Memory B cell (primary cell): ENCODE data around the gene LENG8.

Experiments
- ATAC-seq: fragments of 150-1000 bp; cut with Tn5 transposase; 2 replicates; pipeline ENCODE4 v1.10.0; 2021; ENCODE audit warnings: low read depth, mild to moderate bottlenecking, moderate library complexity
- DNase-seq, 2 donors: peaks; one replicate each; pipeline ENCODE4 v3.0.0; 2022; ENCODE audit warnings: low spot score in 2 of 2
- H3K27ac Mint-ChIP-seq: one replicate; pipeline ENCODE4 v1.8.0; 2022; ENCODE audit warnings: mild to moderate bottlenecking, moderate library complexity, mixed read lengths
- H3K27me3 Mint-ChIP-seq: one replicate; pipeline ENCODE4 v1.8.0; 2022; ENCODE audit warnings: mixed read lengths
- H3K36me3 Mint-ChIP-seq: one replicate; pipeline ENCODE4 v1.8.0; 2022; ENCODE audit warnings: mild to moderate bottlenecking, mixed read lengths
- H3K4me1 Mint-ChIP-seq: one replicate; pipeline ENCODE4 v1.8.0; 2022; ENCODE audit warnings: mixed read lengths
- H3K4me3 Mint-ChIP-seq: one replicate; pipeline ENCODE4 v1.8.0; 2022; ENCODE audit warnings: mild to moderate bottlenecking, moderate library complexity, mixed read lengths
- H3K9me3 Mint-ChIP-seq: one replicate; pipeline ENCODE4 v1.8.0; 2022; ENCODE audit warnings: mixed read lengths

The LENG8 gene

GRCh38 chr19:54428323-54429175 is 20.4 kb upstream of the LENG8 start:
- ATAC-seq, result no peak
- peaks cover 29% of the 10 kb centered on the region for H3K27me3 Mint-ChIP-seq
- H3K9me3 Mint-ChIP-seq, result no peaks in the 10 kb centered on the region
- H3K4me1 Mint-ChIP-seq, result peaks cover 6% of the 10 kb centered on the region
- no peak overlapping the region for H3K4me3 Mint-ChIP-seq
- DNase-seq, result no peak
- H3K27ac Mint-ChIP-seq, result no peak overlapping the region
- H3K36me3 Mint-ChIP-seq, result no peaks in the 10 kb centered on the region

- H3K27ac Mint-ChIP-seq, result no peak overlapping the region
- no peaks in the 10 kb centered on the region for H3K9me3 Mint-ChIP-seq
- peaks cover 26% of the 10 kb centered on the region for H3K27me3 Mint-ChIP-seq
- no peaks in the 10 kb centered on the region for H3K36me3 Mint-ChIP-seq
- DNase-seq (no peak), ATAC-seq (no peak)
- peaks cover 9% of the 10 kb centered on the region for H3K4me1 Mint-ChIP-seq
- no peak overlapping the region for H3K4me3 Mint-ChIP-seq
These were observed 19.9 kb upstream of the LENG8 start for GRCh38 chr19:54429176-54429495.

- Mint-ChIP-seq H3K9me3 (no peaks in the 10 kb centered on the region), H3K4me1 (peaks cover 15% of the 10 kb centered on the region), H3K4me3 (no peak overlapping the region), H3K27ac (no peak overlapping the region), H3K36me3 (no peaks in the 10 kb centered on the region), H3K27me3 (peaks cover 26% of the 10 kb centered on the region)
- DNase-seq (no peak), ATAC-seq (no peak)
These were observed 19.3 kb upstream of the LENG8 start for GRCh38 chr19:54429545-54430227.

GRCh38 chr19:54430306-54431254 is 18.4 kb upstream of the LENG8 start:
- Mint-ChIP-seq H3K4me3 (peak overlapping the region; percentile 69), H3K27me3 (peaks cover 26% of the 10 kb centered on the region), H3K27ac (no peak overlapping the region), H3K4me1 (peaks cover 18% of the 10 kb centered on the region), H3K9me3 (no peaks in the 10 kb centered on the region), H3K36me3 (no peaks in the 10 kb centered on the region)
- DNase-seq (no peak), ATAC-seq (peak; percentile 81)

- Mint-ChIP-seq H3K4me1 (peaks cover 20% of the 10 kb centered on the region), H3K27ac (no peak overlapping the region), H3K27me3 (peaks cover 19% of the 10 kb centered on the region), H3K4me3 (peak overlapping the region; percentile 69), H3K9me3 (no peaks in the 10 kb centered on the region), H3K36me3 (no peaks in the 10 kb centered on the region)
- DNase-seq (no peak), ATAC-seq (no peak)
These were observed 17.7 kb upstream of the LENG8 start for GRCh38 chr19:54431255-54431838.

GRCh38 chr19:54432144-54432738 is 16.8 kb upstream of the LENG8 start:
- Mint-ChIP-seq H3K36me3 (peaks cover 3% of the 10 kb centered on the region), H3K4me1 (peaks cover 23% of the 10 kb centered on the region), H3K9me3 (no peaks in the 10 kb centered on the region), H3K27ac (no peak overlapping the region), H3K27me3 (peaks cover 14% of the 10 kb centered on the region), H3K4me3 (no peak overlapping the region)
- DNase-seq, result no peak
- no peak for ATAC-seq

- no peak for ATAC-seq
- peaks cover 3% of the 10 kb centered on the region for H3K36me3 Mint-ChIP-seq
- no peak overlapping the region for H3K27ac Mint-ChIP-seq
- H3K4me3 Mint-ChIP-seq, result no peak overlapping the region
- H3K9me3 Mint-ChIP-seq, result no peaks in the 10 kb centered on the region
- peaks cover 24% of the 10 kb centered on the region for H3K4me1 Mint-ChIP-seq
- H3K27me3 Mint-ChIP-seq, result peaks cover 11% of the 10 kb centered on the region
- DNase-seq, result no peak
These were observed 15.3 kb upstream of the LENG8 start for GRCh38 chr19:54433697-54434096.

GRCh38 chr19:54434112-54434872 is 14.7 kb upstream of the LENG8 start:
- DNase-seq (no peak), ATAC-seq (no peak)
- H3K36me3 Mint-ChIP-seq, result peaks cover 3% of the 10 kb centered on the region
- H3K27me3 Mint-ChIP-seq, result peaks cover 6% of the 10 kb centered on the region
- peaks cover 24% of the 10 kb centered on the region for H3K4me1 Mint-ChIP-seq
- no peak overlapping the region for H3K4me3 Mint-ChIP-seq
- H3K27ac Mint-ChIP-seq, result no peak overlapping the region
- no peaks in the 10 kb centered on the region for H3K9me3 Mint-ChIP-seq

GRCh38 chr19:54434873-54435214 is 14.2 kb upstream of the LENG8 start:
- Mint-ChIP-seq H3K27me3 (peaks cover 5% of the 10 kb centered on the region), H3K4me3 (peak overlapping the region; percentile 22), H3K4me1 (peaks cover 24% of the 10 kb centered on the region), H3K27ac (no peak overlapping the region), H3K36me3 (peaks cover 3% of the 10 kb centered on the region), H3K9me3 (no peaks in the 10 kb centered on the region)
- ATAC-seq (no peak), DNase-seq (no peak)

- H3K27me3 Mint-ChIP-seq, result peaks cover 5% of the 10 kb centered on the region
- H3K36me3 Mint-ChIP-seq, result peaks cover 5% of the 10 kb centered on the region
- no peaks in the 10 kb centered on the region for H3K9me3 Mint-ChIP-seq
- H3K27ac Mint-ChIP-seq, result no peak overlapping the region
- ATAC-seq (no peak), DNase-seq (no peak)
- H3K4me1 Mint-ChIP-seq, result peaks cover 23% of the 10 kb centered on the region
- H3K4me3 Mint-ChIP-seq, result no peak overlapping the region
These were observed 13.4 kb upstream of the LENG8 start for GRCh38 chr19:54435551-54436016.

GRCh38 chr19:54436031-54436523 is 12.9 kb upstream of the LENG8 start:
- H3K4me3 Mint-ChIP-seq, result no peak overlapping the region
- peaks cover 5% of the 10 kb centered on the region for H3K36me3 Mint-ChIP-seq
- peaks cover 4% of the 10 kb centered on the region for H3K27me3 Mint-ChIP-seq
- peaks cover 22% of the 10 kb centered on the region for H3K4me1 Mint-ChIP-seq
- DNase-seq (no peak), ATAC-seq (no peak)
- H3K27ac Mint-ChIP-seq, result no peak overlapping the region
- H3K9me3 Mint-ChIP-seq, result no peaks in the 10 kb centered on the region

GRCh38 chr19:54436628-54437252 is 12.3 kb upstream of the LENG8 start:
- Mint-ChIP-seq H3K9me3 (no peaks in the 10 kb centered on the region), H3K27me3 (no peaks in the 10 kb centered on the region), H3K4me1 (peaks cover 18% of the 10 kb centered on the region), H3K27ac (no peak overlapping the region), H3K36me3 (peaks cover 5% of the 10 kb centered on the region), H3K4me3 (no peak overlapping the region)
- no peak for DNase-seq
- ATAC-seq, result no peak
